H9 (cell line): ENCODE data around the gene GRIP2. TPM values are rescaled to one million over a fixed set of nuclear protein-coding genes. Genes with fewer than 3 reads are reported as not detected.

Source experiments
- DNase-seq: peaks from one replicate; pipeline ENCODE4 v3.0.0-alpha.2; 2017
- H2AFZ ChIP-seq: one replicate; pipeline ENCODE4 v1.6.1; 2013; ENCODE audit warnings: mild to moderate bottlenecking, low read length, control low read depth, moderate library complexity
- H2AK5ac ChIP-seq: 2 replicates; pipeline ENCODE4 v1.6.1; 2013; ENCODE audit warnings: low read length, control low read depth, mixed read lengths; ENCODE audit not compliant: insufficient read length
- H2BK120ac ChIP-seq: one replicate; pipeline ENCODE4 v1.6.1; 2013; ENCODE audit warnings: low read depth, mild to moderate bottlenecking, low read length, control low read depth, inconsistent platforms; ENCODE audit not compliant: poor library complexity, severe bottlenecking
- H2BK12ac ChIP-seq: 2 replicates; pipeline ENCODE4 v1.6.1; 2013; ENCODE audit warnings: low read length, control low read depth, mixed read lengths, low read depth; ENCODE audit not compliant: insufficient read length
- H2BK15ac ChIP-seq: 2 replicates; pipeline ENCODE4 v1.6.1; 2013; ENCODE audit warnings: low read depth, low read length, control low read depth
- H2BK20ac ChIP-seq: one replicate; pipeline ENCODE4 v1.6.1; 2013; ENCODE audit warnings: low read depth, mild to moderate bottlenecking, low read length, control low read depth, inconsistent platforms; ENCODE audit not compliant: poor library complexity, severe bottlenecking
- H2BK5ac ChIP-seq: 2 replicates; pipeline ENCODE4 v1.6.1; 2013; ENCODE audit warnings: low read length, control low read depth, mixed read lengths; ENCODE audit not compliant: insufficient read length
- H3K14ac ChIP-seq: 2 replicates; pipeline ENCODE4 v1.6.1; 2013; ENCODE audit warnings: low read length, control low read depth; ENCODE audit not compliant: insufficient read depth
- H3K18ac ChIP-seq: 2 replicates; pipeline ENCODE4 v1.6.1; 2013; ENCODE audit warnings: low read depth, mild to moderate bottlenecking, mixed read lengths, low read length, control low read depth; ENCODE audit not compliant: insufficient read length
- H3K23ac ChIP-seq: 2 replicates; pipeline ENCODE4 v1.6.1; 2013; ENCODE audit warnings: low read length, control low read depth, mixed read lengths, low read depth; ENCODE audit not compliant: insufficient read length
- H3K23me2 ChIP-seq: 2 replicates; pipeline ENCODE4 v1.6.1; 2013; ENCODE audit warnings: low read depth, mild to moderate bottlenecking, mixed read lengths, low read length, control low read depth; ENCODE audit not compliant: insufficient read length, poor library complexity, severe bottlenecking
- H3K27ac ChIP-seq: 2 replicates; pipeline ENCODE4 v1.5.1; 2013; ENCODE audit warnings: low read length, control low read depth, mixed read lengths, low read depth; ENCODE audit not compliant: insufficient read length
- H3K27me3 ChIP-seq: 2 replicates; pipeline ENCODE4 v1.6.1; 2013; ENCODE audit warnings: low read length, control low read depth, inconsistent platforms; ENCODE audit not compliant: insufficient read depth
- H3K4ac ChIP-seq: 2 replicates; pipeline ENCODE4 v1.6.1; 2013; ENCODE audit warnings: low read depth, mild to moderate bottlenecking, control low read depth, inconsistent platforms, low read length, moderate library complexity
- H3K4me1 ChIP-seq: 2 replicates; pipeline ENCODE4 v1.6.1; 2013; ENCODE audit warnings: low read length, control low read depth, inconsistent platforms; ENCODE audit not compliant: insufficient read depth
- H3K4me2 ChIP-seq: 2 replicates; pipeline ENCODE4 v1.6.1; 2013; ENCODE audit warnings: low read length, control low read depth, mixed read lengths; ENCODE audit not compliant: insufficient read length, insufficient read depth
- H3K56ac ChIP-seq: 2 replicates; pipeline ENCODE4 v1.6.1; 2013; ENCODE audit warnings: low read depth, mild to moderate bottlenecking, mixed read lengths, low read length, control low read depth; ENCODE audit not compliant: insufficient read length
- H3K79me1 ChIP-seq: 2 replicates; pipeline ENCODE4 v1.6.1; 2013; ENCODE audit warnings: low read depth, mild to moderate bottlenecking, moderate library complexity, low read length, control low read depth, inconsistent platforms; ENCODE audit not compliant: insufficient read depth, poor library complexity, severe bottlenecking
- H3K79me2 ChIP-seq: 2 replicates; pipeline ENCODE4 v1.6.1; 2013; ENCODE audit warnings: low read length, control low read depth, inconsistent platforms; ENCODE audit not compliant: insufficient read depth
- H3K9ac ChIP-seq: 2 replicates; pipeline ENCODE4 v1.6.1; 2013; ENCODE audit warnings: low read length, control low read depth, mixed read lengths; ENCODE audit not compliant: insufficient read length; ENCODE audit errors: extremely low read depth
- H3K9me3 ChIP-seq: one replicate; pipeline ENCODE4 v1.6.1; 2013; ENCODE audit warnings: low read depth, low read length, inconsistent platforms; ENCODE audit not compliant: control insufficient read depth
- H3T11ph ChIP-seq: one replicate; pipeline ENCODE4 v1.6.1; 2013; ENCODE audit warnings: mild to moderate bottlenecking, low read length, control low read depth, inconsistent platforms
- H4K20me1 ChIP-seq: one replicate; pipeline ENCODE4 v1.6.1; 2013; ENCODE audit not compliant: control insufficient read depth, insufficient read length, insufficient read depth
- H4K5ac ChIP-seq: 2 replicates; pipeline ENCODE4 v1.6.1; 2013; ENCODE audit warnings: low read depth, mild to moderate bottlenecking, mixed read lengths, low read length, control low read depth; ENCODE audit not compliant: insufficient read length
- H4K8ac ChIP-seq: replicated peaks from 2 replicates; pipeline ENCODE4 v1.6.1; 2013; ENCODE audit warnings: low read length, control low read depth, mixed read lengths, low read depth; ENCODE audit not compliant: insufficient read length
- H4K91ac ChIP-seq: 2 replicates; pipeline ENCODE4 v1.6.1; 2013; ENCODE audit warnings: low read depth, mild to moderate bottlenecking, moderate library complexity, mixed read lengths, low read length, control low read depth; ENCODE audit not compliant: insufficient read length
- H3K27ac Mint-ChIP-seq, 3 experiments: 2 replicates in 2 of 3; 3 replicates in 1 of 3; pipeline ENCODE4 v1.8.0; 2020 to 2021; ENCODE audit warnings: mixed read lengths in 3 of 3, mild to moderate bottlenecking in 1 of 3, moderate library complexity in 1 of 3
- H3K27me3 Mint-ChIP-seq: 2 replicates; pipeline ENCODE4 v1.8.0; 2021; ENCODE audit warnings: low read depth, mild to moderate bottlenecking, moderate library complexity, mixed read lengths
- H3K36me3 Mint-ChIP-seq, 3 experiments: 2 replicates in 2 of 3; 3 replicates in 1 of 3; pipeline ENCODE4 v1.8.0; 2020 to 2021; ENCODE audit warnings: low read depth in 3 of 3, mixed read lengths in 3 of 3; ENCODE audit not compliant: insufficient read depth in 1 of 3
- H3K4me1 Mint-ChIP-seq, 2 experiments: 2 replicates each; pipeline ENCODE4 v1.8.0; 2020; ENCODE audit warnings: mixed read lengths in 2 of 2
- H3K4me3 Mint-ChIP-seq, 2 experiments: 2 replicates in 1 of 2; 3 replicates in 1 of 2; pipeline ENCODE4 v1.8.0; 2020 to 2021; ENCODE audit warnings: mild to moderate bottlenecking in 2 of 2, mixed read lengths in 2 of 2, moderate library complexity in 1 of 2
- H3K9me3 Mint-ChIP-seq, 2 experiments: 2 replicates in 1 of 2; 3 replicates in 1 of 2; pipeline ENCODE4 v1.8.0; 2020; ENCODE audit warnings: mild to moderate bottlenecking in 2 of 2, mixed read lengths in 2 of 2, moderate library complexity in 1 of 2
- CTCF ChIP-seq: fragments of 200-600 bp; sonication (generic); conservative IDR thresholded peaks from 3 replicates; pipeline ENCODE4 v1.8.0; 2021; ENCODE audit warnings: antibody characterized with exemption, mild to moderate bottlenecking
- WGBS: extraction: QIAGEN DNeasy Blood & Tissue Kit; methylation state at CpG from one replicate; pipeline ENCODE4 v1.1.7; 2013; ENCODE audit warnings: missing lambda C conversion rate, low lambda C conversion rate, mixed read lengths; ENCODE audit not compliant: insufficient read length; ENCODE audit errors: extremely low coverage; 5-methylcytosine and 5-hydroxymethylcytosine counted together
- total RNA-seq: library from RNA; stranded (reverse); gene quantifications from 2 replicates; pipeline ENCODE4 v1.2.1, GENCODE V29; 2021

GRIP2 gene
- total RNA-seq, 1 experiment from 2014 or later = 3.1 TPM

- WGBS = no CpG with 5 or more reads among the region's 7 CpGs
- no peaks in the 10 kb centered on the region for H4K20me1 ChIP-seq
- H3K4ac ChIP-seq = no peak overlapping the region
- H3K23me2 ChIP-seq = no peaks in the 10 kb centered on the region
- Mint-ChIP-seq H3K4me1 (peaks cover 12 to 18% of the 10 kb centered on the region in 2 experiments), H3K4me3 (no peak overlapping the region), H3K36me3 (no peaks in the 10 kb centered on the region; a peak in 1 of 7 replicates), H3K27me3 (peaks cover 1% of the 10 kb centered on the region), H3K27ac (no peak overlapping the region; a peak in 1 of 7 replicates), H3K9me3 (no peaks in the 10 kb centered on the region)
- no peak overlapping the region for H2BK12ac ChIP-seq
- H3K79me2 ChIP-seq = no peaks in the 10 kb centered on the region
- H3K14ac ChIP-seq = no peak overlapping the region
- H2BK20ac ChIP-seq = no peak overlapping the region
- no peak overlapping the region for H3K9ac ChIP-seq
- H2BK15ac ChIP-seq = no peak overlapping the region
- no peak overlapping the region for H4K5ac ChIP-seq
- no peaks in the 10 kb centered on the region for H3K27me3 ChIP-seq
- no peak overlapping the region for H3K4me2 ChIP-seq
- no peak for TF ChIP-seq CTCF
- H3K56ac ChIP-seq = no peak overlapping the region
- DNase-seq = peak; percentile 15
- H2AFZ ChIP-seq = no peak overlapping the region
- no peak overlapping the region for H3K18ac ChIP-seq
- H3K9me3 ChIP-seq = no peaks in the 10 kb centered on the region
- H2AK5ac ChIP-seq = no peak overlapping the region
- H2BK120ac ChIP-seq = no peak overlapping the region
- H3T11ph ChIP-seq = no peak overlapping the region
- H3K79me1 ChIP-seq = no peaks in the 10 kb centered on the region
- H3K27ac ChIP-seq = no peak overlapping the region
- H3K23ac ChIP-seq = no peak overlapping the region
- H4K91ac ChIP-seq = no peak overlapping the region
- H4K8ac ChIP-seq = no peak overlapping the region
- H3K4me1 ChIP-seq = no peaks in the 10 kb centered on the region
- no peak overlapping the region for H2BK5ac ChIP-seq
Measured at GRCh38 chr3:14523792-14524191, 16.4 kb downstream of the GRIP2 start.
